GM12891 (cell line): ENCODE results near the gene THADA.
"Not testable (repeated sequence)": the region's sequence is repeated elsewhere in the genome, so short reads cannot be mapped to it uniquely, and the experiment has no call there.

ENCODE experiments used
- DNase-seq: peaks from one replicate; pipeline ENCODE4 v3.0.0; 2011; ENCODE audit warnings: low spot score; ENCODE audit not compliant: insufficient read length
- FAIRE-seq: peaks from 2 replicates; lab custom pipeline; 2011; peaks lifted over from hg19 to GRCh38; lab: Jason Lieb, UNC
- PAX5 ChIP-seq: IDR thresholded peaks from 2 replicates; pipeline ENCODE4 v1.6.1; 2011; ENCODE audit warnings: low read length, moderate library complexity, mild to moderate bottlenecking; ENCODE audit not compliant: insufficient read depth, severe bottlenecking
- POLR2A ChIP-seq: IDR thresholded peaks from 2 replicates; pipeline ENCODE4 v1.6.1; 2011; ENCODE audit warnings: low read depth, low read length, control low read depth
- POLR2AphosphoS5 ChIP-seq: IDR thresholded peaks from 2 replicates; pipeline ENCODE4 v1.6.1; 2011; ENCODE audit warnings: low read depth, low read length, control low read depth
- POU2F2 ChIP-seq: IDR thresholded peaks from 2 replicates; pipeline ENCODE4 v1.6.1; 2011; ENCODE audit warnings: low read depth, mild to moderate bottlenecking, control low read depth, low read length, moderate library complexity
- SPI1 ChIP-seq: IDR thresholded peaks from 2 replicates; pipeline ENCODE4 v1.6.1; 2011; ENCODE audit warnings: low read depth, low read length, control low read depth
- TAF1 ChIP-seq: IDR thresholded peaks from 2 replicates; pipeline ENCODE4 v1.6.1; 2011; ENCODE audit warnings: low read depth, low read length, control low read depth

THADA gene

GRCh38 chr2:43199492-43200488 lies 396.0 kb downstream of the THADA start:
- FAIRE-seq (no peak), DNase-seq (no peak)
- TF ChIP-seq TAF1 (no peak), PAX5 (no peak), SPI1 (no peak), POLR2A (no peak), POLR2AphosphoS5 (no peak), POU2F2 (no peak)

GRCh38 chr2:43198263-43198662 lies 397.6 kb downstream of the THADA start:
- FAIRE-seq (no peak), DNase-seq (no peak)
- TF ChIP-seq POU2F2 (no peak), POLR2AphosphoS5 (no peak), POLR2A (no peak), TAF1 (no peak), PAX5 (no peak), SPI1 (no peak)

GRCh38 chr2:43197588-43197896 lies 398.3 kb downstream of the THADA start:
- TF ChIP-seq POLR2AphosphoS5 (no peak), TAF1 (no peak), SPI1 (no peak), POLR2A (no peak), PAX5 (no peak), POU2F2 (no peak)
- DNase-seq: no peak
- FAIRE-seq: no peak

- no peak for FAIRE-seq
- TF ChIP-seq TAF1 (no peak), POLR2AphosphoS5 (no peak), PAX5 (no peak), SPI1 (no peak), POU2F2 (no peak), POLR2A (no peak)
- DNase-seq: no peak
Measured at GRCh38 chr2:43196768-43197587, 398.9 kb downstream of the THADA start.

- no peak for DNase-seq
- no peak for TF ChIP-seq POU2F2
- no peak for TF ChIP-seq POLR2A
- no peak for TF ChIP-seq POLR2AphosphoS5
- no peak for TF ChIP-seq TAF1
- FAIRE-seq: no peak
Measured at GRCh38 chr2:43194121-43194869, 401.5 kb downstream of the THADA start.

GRCh38 chr2:43193652-43194120 lies 402.2 kb downstream of the THADA start:
- FAIRE-seq (no peak), DNase-seq (no peak)

GRCh38 chr2:43192744-43193651 lies 402.8 kb downstream of the THADA start:
- TF ChIP-seq SPI1: no peak
- no peak for TF ChIP-seq TAF1
- no peak for TF ChIP-seq PAX5
- TF ChIP-seq POU2F2: no peak
- no peak for TF ChIP-seq POLR2AphosphoS5
- TF ChIP-seq POLR2A: no peak
- DNase-seq (no peak), FAIRE-seq (no peak)

More at GRCh38 chr2:43193652-43194120, 402.2 kb downstream of the THADA start:
- no peak for TF ChIP-seq POLR2AphosphoS5

- TF ChIP-seq PAX5: no peak
- no peak for TF ChIP-seq POLR2AphosphoS5
- no peak for TF ChIP-seq SPI1
- no peak for TF ChIP-seq TAF1
- TF ChIP-seq POU2F2: no peak
- no peak for TF ChIP-seq POLR2A
- FAIRE-seq (no peak), DNase-seq (no peak)
Measured at GRCh38 chr2:43191947-43192516, 403.8 kb downstream of the THADA start.

- DNase-seq: no peak
- no peak for TF ChIP-seq POLR2A
- no peak for TF ChIP-seq PAX5
- no peak for TF ChIP-seq POU2F2
- no peak for TF ChIP-seq TAF1
- TF ChIP-seq SPI1: no peak
- no peak for TF ChIP-seq POLR2AphosphoS5
- FAIRE-seq: no peak
Measured at GRCh38 chr2:43190311-43191052, 405.4 kb downstream of the THADA start.

- FAIRE-seq: not testable (repeated sequence)
Measured at GRCh38 chr2:43189861-43190260, 406.0 kb downstream of the THADA start.

More at GRCh38 chr2:43189861-43190260, 406.0 kb downstream of the THADA start:
- not testable (repeated sequence) for DNase-seq
